Measurements from ENCODE around the gene DAND5. TPM values are rescaled to one million over a fixed set of nuclear protein-coding genes. Genes with fewer than 3 reads are reported as not detected.

The DAND5 gene
- total and polyA plus RNA-seq, 9 of the 15 experiments (the other 6 are each of a cell fraction or from before 2014, with no cell fraction given): 0.22 to 0.83 (median 0.60) TPM

- TF ChIP-seq TFAP4 (CRISPR knock-in tag; IDR thresholded peaks at IDR 0.05; ENCODE audit: borderline replicate concordance) (peak; percentile 98), BRD4 (IDR thresholded peaks at IDR 0.05) (no peak), JUND (IDR thresholded peaks at IDR 0.05; ENCODE audit: borderline replicate concordance, low read depth, low read length) (peak; percentile 37; the same call in 1 of the 2 replicates), JUND (tag; IDR thresholded peaks at IDR 0.05; ENCODE audit: borderline replicate concordance, low read depth, low read length) (peak; percentile 61; the same call in 2 of the 3 replicates), PHB (CRISPR knock-in tag; IDR thresholded peaks at IDR 0.05) (no peak), CBFA2T3 (IDR thresholded peaks at IDR 0.05) (peak; percentile 64), SMC3 (conservative IDR thresholded peaks at IDR 0.05; ENCODE audit: insufficient read depth, low read depth, low read length) (0 out of 2 replicates have a peak, but pooled peaks have one; percentile 14), BACH1 (tag; IDR thresholded peaks at IDR 0.05) (no peak)
- TF ChIP-seq, protein P1, sequence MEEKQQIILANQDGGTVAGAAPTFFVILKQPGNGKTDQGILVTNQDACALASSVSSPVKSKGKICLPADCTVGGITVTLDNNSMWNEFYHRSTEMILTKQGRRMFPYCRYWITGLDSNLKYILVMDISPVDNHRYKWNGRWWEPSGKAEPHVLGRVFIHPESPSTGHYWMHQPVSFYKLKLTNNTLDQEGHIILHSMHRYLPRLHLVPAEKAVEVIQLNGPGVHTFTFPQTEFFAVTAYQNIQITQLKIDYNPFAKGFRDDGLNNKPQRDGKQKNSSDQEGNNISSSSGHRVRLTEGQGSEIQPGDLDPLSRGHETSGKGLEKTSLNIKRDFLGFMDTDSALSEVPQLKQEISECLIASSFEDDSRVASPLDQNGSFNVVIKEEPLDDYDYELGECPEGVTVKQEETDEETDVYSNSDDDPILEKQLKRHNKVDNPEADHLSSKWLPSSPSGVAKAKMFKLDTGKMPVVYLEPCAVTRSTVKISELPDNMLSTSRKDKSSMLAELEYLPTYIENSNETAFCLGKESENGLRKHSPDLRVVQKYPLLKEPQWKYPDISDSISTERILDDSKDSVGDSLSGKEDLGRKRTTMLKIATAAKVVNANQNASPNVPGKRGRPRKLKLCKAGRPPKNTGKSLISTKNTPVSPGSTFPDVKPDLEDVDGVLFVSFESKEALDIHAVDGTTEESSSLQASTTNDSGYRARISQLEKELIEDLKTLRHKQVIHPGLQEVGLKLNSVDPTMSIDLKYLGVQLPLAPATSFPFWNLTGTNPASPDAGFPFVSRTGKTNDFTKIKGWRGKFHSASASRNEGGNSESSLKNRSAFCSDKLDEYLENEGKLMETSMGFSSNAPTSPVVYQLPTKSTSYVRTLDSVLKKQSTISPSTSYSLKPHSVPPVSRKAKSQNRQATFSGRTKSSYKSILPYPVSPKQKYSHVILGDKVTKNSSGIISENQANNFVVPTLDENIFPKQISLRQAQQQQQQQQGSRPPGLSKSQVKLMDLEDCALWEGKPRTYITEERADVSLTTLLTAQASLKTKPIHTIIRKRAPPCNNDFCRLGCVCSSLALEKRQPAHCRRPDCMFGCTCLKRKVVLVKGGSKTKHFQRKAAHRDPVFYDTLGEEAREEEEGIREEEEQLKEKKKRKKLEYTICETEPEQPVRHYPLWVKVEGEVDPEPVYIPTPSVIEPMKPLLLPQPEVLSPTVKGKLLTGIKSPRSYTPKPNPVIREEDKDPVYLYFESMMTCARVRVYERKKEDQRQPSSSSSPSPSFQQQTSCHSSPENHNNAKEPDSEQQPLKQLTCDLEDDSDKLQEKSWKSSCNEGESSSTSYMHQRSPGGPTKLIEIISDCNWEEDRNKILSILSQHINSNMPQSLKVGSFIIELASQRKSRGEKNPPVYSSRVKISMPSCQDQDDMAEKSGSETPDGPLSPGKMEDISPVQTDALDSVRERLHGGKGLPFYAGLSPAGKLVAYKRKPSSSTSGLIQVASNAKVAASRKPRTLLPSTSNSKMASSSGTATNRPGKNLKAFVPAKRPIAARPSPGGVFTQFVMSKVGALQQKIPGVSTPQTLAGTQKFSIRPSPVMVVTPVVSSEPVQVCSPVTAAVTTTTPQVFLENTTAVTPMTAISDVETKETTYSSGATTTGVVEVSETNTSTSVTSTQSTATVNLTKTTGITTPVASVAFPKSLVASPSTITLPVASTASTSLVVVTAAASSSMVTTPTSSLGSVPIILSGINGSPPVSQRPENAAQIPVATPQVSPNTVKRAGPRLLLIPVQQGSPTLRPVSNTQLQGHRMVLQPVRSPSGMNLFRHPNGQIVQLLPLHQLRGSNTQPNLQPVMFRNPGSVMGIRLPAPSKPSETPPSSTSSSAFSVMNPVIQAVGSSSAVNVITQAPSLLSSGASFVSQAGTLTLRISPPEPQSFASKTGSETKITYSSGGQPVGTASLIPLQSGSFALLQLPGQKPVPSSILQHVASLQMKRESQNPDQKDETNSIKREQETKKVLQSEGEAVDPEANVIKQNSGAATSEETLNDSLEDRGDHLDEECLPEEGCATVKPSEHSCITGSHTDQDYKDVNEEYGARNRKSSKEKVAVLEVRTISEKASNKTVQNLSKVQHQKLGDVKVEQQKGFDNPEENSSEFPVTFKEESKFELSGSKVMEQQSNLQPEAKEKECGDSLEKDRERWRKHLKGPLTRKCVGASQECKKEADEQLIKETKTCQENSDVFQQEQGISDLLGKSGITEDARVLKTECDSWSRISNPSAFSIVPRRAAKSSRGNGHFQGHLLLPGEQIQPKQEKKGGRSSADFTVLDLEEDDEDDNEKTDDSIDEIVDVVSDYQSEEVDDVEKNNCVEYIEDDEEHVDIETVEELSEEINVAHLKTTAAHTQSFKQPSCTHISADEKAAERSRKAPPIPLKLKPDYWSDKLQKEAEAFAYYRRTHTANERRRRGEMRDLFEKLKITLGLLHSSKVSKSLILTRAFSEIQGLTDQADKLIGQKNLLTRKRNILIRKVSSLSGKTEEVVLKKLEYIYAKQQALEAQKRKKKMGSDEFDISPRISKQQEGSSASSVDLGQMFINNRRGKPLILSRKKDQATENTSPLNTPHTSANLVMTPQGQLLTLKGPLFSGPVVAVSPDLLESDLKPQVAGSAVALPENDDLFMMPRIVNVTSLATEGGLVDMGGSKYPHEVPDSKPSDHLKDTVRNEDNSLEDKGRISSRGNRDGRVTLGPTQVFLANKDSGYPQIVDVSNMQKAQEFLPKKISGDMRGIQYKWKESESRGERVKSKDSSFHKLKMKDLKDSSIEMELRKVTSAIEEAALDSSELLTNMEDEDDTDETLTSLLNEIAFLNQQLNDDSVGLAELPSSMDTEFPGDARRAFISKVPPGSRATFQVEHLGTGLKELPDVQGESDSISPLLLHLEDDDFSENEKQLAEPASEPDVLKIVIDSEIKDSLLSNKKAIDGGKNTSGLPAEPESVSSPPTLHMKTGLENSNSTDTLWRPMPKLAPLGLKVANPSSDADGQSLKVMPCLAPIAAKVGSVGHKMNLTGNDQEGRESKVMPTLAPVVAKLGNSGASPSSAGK (IDR thresholded peaks at IDR 0.05): peak; percentile 95
- TF ChIP-seq, protein P2, sequence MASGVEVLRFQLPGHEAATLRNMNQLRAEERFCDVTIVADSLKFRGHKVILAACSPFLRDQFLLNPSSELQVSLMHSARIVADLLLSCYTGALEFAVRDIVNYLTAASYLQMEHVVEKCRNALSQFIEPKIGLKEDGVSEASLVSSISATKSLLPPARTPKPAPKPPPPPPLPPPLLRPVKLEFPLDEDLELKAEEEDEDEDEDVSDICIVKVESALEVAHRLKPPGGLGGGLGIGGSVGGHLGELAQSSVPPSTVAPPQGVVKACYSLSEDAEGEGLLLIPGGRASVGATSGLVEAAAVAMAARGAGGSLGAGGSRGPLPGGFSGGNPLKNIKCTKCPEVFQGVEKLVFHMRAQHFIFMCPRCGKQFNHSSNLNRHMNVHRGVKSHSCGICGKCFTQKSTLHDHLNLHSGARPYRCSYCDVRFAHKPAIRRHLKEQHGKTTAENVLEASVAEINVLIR (CRISPR knock-in tag; IDR thresholded peaks at IDR 0.05): no peak
- TF ChIP-seq, protein P3, sequence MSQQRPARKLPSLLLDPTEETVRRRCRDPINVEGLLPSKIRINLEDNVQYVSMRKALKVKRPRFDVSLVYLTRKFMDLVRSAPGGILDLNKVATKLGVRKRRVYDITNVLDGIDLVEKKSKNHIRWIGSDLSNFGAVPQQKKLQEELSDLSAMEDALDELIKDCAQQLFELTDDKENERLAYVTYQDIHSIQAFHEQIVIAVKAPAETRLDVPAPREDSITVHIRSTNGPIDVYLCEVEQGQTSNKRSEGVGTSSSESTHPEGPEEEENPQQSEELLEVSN (IDR thresholded peaks at IDR 0.05; ENCODE audit: borderline replicate concordance in 1 of 2, extremely low read depth in 1 of 2, insufficient read depth in 1 of 2, insufficient read length in 1 of 2, low read depth in 1 of 2, low read length in 1 of 2, poor library complexity in 1 of 2, severe bottlenecking in 1 of 2): peak; percentile 78 to 87
These were observed 15.8 kb downstream of the DAND5 start (continued) for GRCh38 chr19:12985049-12985776.

All from K562 (cell line).